Epithelial cell of esophagus (primary cell): ENCODE measurements around the gene GRM6.

Experiments used
- DNase-seq: peaks from one replicate; pipeline ENCODE4 v3.0.0; 2010; ENCODE audit warnings: low read depth
- H3K4me3 ChIP-seq: 2 replicates; pipeline ENCODE4 v1.5.1; 2011; ENCODE audit warnings: mild to moderate bottlenecking, low read length, control low read depth
- TF ChIP-seq, protein P1 (sequence below): IDR thresholded peaks from 2 replicates; pipeline ENCODE4 v1.5.1; 2011; ENCODE audit warnings: low read depth, mild to moderate bottlenecking, low read length, control low read depth, inconsistent platforms; ENCODE audit not compliant: insufficient read depth; ENCODE audit errors: missing control alignments

The GRM6 gene

GRCh38 chr5:178991190-178992145, 3.7 kb downstream of the GRM6 start:
- no peak for DNase-seq
- H3K4me3 ChIP-seq = no peak overlapping the region
- TF ChIP-seq, protein P1, sequence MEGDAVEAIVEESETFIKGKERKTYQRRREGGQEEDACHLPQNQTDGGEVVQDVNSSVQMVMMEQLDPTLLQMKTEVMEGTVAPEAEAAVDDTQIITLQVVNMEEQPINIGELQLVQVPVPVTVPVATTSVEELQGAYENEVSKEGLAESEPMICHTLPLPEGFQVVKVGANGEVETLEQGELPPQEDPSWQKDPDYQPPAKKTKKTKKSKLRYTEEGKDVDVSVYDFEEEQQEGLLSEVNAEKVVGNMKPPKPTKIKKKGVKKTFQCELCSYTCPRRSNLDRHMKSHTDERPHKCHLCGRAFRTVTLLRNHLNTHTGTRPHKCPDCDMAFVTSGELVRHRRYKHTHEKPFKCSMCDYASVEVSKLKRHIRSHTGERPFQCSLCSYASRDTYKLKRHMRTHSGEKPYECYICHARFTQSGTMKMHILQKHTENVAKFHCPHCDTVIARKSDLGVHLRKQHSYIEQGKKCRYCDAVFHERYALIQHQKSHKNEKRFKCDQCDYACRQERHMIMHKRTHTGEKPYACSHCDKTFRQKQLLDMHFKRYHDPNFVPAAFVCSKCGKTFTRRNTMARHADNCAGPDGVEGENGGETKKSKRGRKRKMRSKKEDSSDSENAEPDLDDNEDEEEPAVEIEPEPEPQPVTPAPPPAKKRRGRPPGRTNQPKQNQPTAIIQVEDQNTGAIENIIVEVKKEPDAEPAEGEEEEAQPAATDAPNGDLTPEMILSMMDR = no peak

DNA sequence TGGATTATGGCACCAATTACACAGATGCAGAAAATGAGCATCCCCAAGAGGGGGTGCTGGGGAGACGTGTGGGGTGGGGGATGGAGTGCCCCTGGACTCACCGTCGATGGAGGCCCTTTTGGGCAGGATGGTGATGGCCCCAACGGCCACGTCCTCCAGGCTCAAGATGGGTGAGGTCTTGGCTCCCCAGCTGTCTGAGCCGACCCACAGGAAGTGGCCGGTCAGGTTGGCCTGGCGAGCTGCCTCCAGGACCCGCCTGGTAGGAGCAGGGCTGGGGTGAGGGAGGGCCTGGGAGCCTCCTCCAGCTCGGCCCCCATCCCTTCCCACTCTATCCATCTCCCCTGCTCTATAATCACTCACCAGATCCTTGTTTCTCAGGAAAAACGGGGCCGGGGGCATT, 4.6 kb downstream of the GRM6 start:
- DNase-seq = no peak
- H3K4me3 ChIP-seq = no peak overlapping the region
- TF ChIP-seq, protein P1 = no peak

- H3K4me3 ChIP-seq = no peak overlapping the region
- DNase-seq = no peak
- TF ChIP-seq, protein P1 = no peak
Observed at GRCh38 chr5:178989311-178989710, 5.8 kb downstream of the GRM6 start.

DNA sequence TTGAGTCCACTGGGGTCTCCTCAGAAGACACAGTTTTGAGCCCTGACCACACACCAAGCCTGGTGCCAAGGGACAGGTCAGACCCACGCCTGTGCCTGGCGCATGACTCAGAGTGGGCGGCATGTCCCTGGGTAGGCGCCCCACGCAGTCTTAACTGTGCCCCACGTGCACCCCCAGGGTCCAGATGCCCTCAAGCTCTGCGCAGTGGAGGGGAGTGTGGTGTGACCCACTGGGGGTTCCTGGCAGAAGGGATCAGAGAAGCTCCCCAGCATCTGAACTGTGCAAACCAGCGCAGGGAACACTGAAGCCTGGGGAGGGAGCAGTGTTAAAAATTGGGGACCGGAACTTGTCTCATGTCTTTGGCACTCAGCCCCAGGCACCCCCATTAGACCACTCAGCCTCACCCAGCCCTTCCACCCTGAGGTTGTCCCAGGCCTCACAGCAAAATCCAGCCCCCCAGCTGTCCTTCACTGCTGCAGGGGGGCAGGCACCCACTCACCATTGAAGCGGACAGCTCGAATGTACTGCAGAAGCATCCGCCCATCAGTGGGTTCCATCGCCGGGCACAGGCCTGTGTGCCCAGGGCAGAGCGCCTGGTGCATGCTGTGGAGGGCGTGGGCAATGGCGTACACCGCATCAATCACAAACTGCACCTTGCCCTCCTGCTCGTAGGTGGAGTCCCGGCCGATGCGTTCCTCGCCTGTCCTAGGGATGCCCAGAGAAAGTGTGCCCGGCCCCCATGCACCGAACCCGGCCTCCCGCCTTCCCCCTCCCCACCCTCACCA, 6.5 kb downstream of the GRM6 start:
- no peak for DNase-seq
- TF ChIP-seq, protein P1 = no peak
- no peak overlapping the region for H3K4me3 ChIP-seq

- no peak overlapping the region for H3K4me3 ChIP-seq
- DNase-seq = no peak
- TF ChIP-seq, protein P1 = no peak
Observed at GRCh38 chr5:178986326-178986960, 8.7 kb downstream of the GRM6 start.

- TF ChIP-seq, protein P1 = no peak
- H3K4me3 ChIP-seq = no peak overlapping the region
- no peak for DNase-seq
Observed at GRCh38 chr5:178984145-178985072, 10.7 kb downstream of the GRM6 start.
